Measurements from ENCODE around the gene DMBT1. TPM values are rescaled to one million over a fixed set of nuclear protein-coding genes. Genes with fewer than 3 reads are reported as not detected.
A peak's percentile ranks its signal among the peaks of the same experiment; 100 is the strongest.

Gene DMBT1
- total and polyA plus RNA-seq, 12 donors = under 0.01 to 0.32 (median 0.15) TPM; not detected in 7

GRCh38 chr10:122662231-122662630 is 101.7 kb downstream of the DMBT1 start:
- Histone ChIP-seq H3K9me3 (replicated peaks in 1 of 3) (no peaks in the 10 kb centered on the region), H3K4me3 (no peak overlapping the region), H3K36me3 (replicated peaks in 1 of 2) (no peaks in the 10 kb centered on the region), H3K4me1 (replicated peaks in 1 of 2) (no peaks in the 10 kb centered on the region), H3K27me3 (no peaks in the 10 kb centered on the region), H3K27ac (no peak overlapping the region)
- WGBS, 4 donors = 58 to 74% (median 67%) methylated on average over 6 of the region's 6 CpGs
- DNase-seq = no peak
- intact Hi-C loops (cut with DNase I) = no loop called here
- no peak for TF ChIP-seq POLR2A (IDR thresholded peaks at IDR 0.05)
- TF ChIP-seq, protein P1, sequence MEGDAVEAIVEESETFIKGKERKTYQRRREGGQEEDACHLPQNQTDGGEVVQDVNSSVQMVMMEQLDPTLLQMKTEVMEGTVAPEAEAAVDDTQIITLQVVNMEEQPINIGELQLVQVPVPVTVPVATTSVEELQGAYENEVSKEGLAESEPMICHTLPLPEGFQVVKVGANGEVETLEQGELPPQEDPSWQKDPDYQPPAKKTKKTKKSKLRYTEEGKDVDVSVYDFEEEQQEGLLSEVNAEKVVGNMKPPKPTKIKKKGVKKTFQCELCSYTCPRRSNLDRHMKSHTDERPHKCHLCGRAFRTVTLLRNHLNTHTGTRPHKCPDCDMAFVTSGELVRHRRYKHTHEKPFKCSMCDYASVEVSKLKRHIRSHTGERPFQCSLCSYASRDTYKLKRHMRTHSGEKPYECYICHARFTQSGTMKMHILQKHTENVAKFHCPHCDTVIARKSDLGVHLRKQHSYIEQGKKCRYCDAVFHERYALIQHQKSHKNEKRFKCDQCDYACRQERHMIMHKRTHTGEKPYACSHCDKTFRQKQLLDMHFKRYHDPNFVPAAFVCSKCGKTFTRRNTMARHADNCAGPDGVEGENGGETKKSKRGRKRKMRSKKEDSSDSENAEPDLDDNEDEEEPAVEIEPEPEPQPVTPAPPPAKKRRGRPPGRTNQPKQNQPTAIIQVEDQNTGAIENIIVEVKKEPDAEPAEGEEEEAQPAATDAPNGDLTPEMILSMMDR (IDR thresholded peaks at IDR 0.05) = no peak

DNA sequence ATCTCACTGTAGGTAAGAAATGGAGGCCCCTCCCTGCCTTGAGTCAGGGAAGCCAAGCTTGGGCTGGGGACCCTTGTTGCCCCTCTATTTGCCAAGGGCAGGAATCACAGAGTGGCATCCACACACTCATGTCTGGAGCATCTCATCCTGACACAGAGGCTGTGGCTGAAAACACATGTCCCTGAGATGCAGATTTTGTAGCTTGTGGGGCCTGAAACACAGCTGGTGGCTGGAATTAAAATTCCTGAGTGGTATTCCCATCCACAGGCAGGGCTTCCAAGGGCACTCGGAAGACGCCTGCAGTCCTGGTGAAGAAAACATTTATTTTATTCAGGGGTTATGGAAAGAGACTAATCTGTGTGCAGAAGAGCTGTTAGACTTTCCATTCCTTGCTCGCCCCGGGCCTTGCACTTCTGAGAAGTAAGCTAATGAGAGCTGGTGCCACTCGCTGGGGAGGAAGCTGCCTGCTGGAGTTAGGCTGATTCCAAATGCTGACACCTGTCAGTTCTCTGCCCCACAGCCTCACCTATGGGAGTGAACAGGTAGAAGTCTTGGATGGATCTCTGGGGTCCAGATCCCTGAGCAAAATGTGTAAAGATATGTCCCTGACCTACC is 103.1 kb downstream of the DMBT1 start:
- Histone ChIP-seq H3K9me3 (replicated peaks in 1 of 3) (no peaks in the 10 kb centered on the region), H3K27ac (no peak overlapping the region), H3K4me1 (replicated peaks in 1 of 2) (no peaks in the 10 kb centered on the region), H3K36me3 (replicated peaks in 1 of 2) (no peaks in the 10 kb centered on the region), H3K4me3 (no peak overlapping the region), H3K27me3 (no peaks in the 10 kb centered on the region)
- no peak for TF ChIP-seq POLR2A (IDR thresholded peaks at IDR 0.05)
- TF ChIP-seq, protein P1 (IDR thresholded peaks at IDR 0.05) = no peak
- WGBS, 4 donors = 80 to 87% (median 85%) methylated on average over 5 of the region's 5 CpGs
- intact Hi-C loops (cut with DNase I) = no loop called here
- peak in 1 of 7 donors; percentile 31 for DNase-seq

GRCh38 chr10:122664501-122664900 is 103.9 kb downstream of the DMBT1 start:
- peak in 1 of 7 donors; percentile 27 for DNase-seq
- Histone ChIP-seq H3K4me1 (replicated peaks in 1 of 2) (no peaks in the 10 kb centered on the region), H3K27me3 (no peaks in the 10 kb centered on the region), H3K9me3 (replicated peaks in 1 of 3) (no peaks in the 10 kb centered on the region), H3K4me3 (no peak overlapping the region), H3K36me3 (replicated peaks in 1 of 2) (no peaks in the 10 kb centered on the region), H3K27ac (no peak overlapping the region)
- TF ChIP-seq POLR2A (IDR thresholded peaks at IDR 0.05) = no peak
- TF ChIP-seq, protein P1 (IDR thresholded peaks at IDR 0.05) = no peak
- intact Hi-C loops (cut with DNase I) = no loop called here
- WGBS, 4 donors = 76 to 84% (median 81%) methylated on average over 8 of the region's 8 CpGs

GRCh38 chr10:122665329-122665860 is 104.8 kb downstream of the DMBT1 start:
- intact Hi-C loops (cut with DNase I) = no loop called here
- DNase-seq = peak in 1 of 7 donors; percentile 20
- TF ChIP-seq, protein P1 (IDR thresholded peaks at IDR 0.05) = no peak
- TF ChIP-seq POLR2A (IDR thresholded peaks at IDR 0.05) = no peak
- Histone ChIP-seq H3K27ac (no peak overlapping the region), H3K4me1 (replicated peaks in 1 of 2) (no peaks in the 10 kb centered on the region), H3K27me3 (no peaks in the 10 kb centered on the region), H3K9me3 (replicated peaks in 1 of 3) (no peaks in the 10 kb centered on the region), H3K36me3 (replicated peaks in 1 of 2) (no peaks in the 10 kb centered on the region), H3K4me3 (no peak overlapping the region)
- WGBS, 4 donors = 30 to 60% (median 49%) methylated on average over 5 to 7 of the region's 7 CpGs
